Measurements from ENCODE around the gene F10. TPM values are rescaled to one million over a fixed set of nuclear protein-coding genes. Genes with fewer than 3 reads are reported as not detected.
A peak's percentile ranks its signal among the peaks of the same experiment; 100 is the strongest.

F10 gene
- total and polyA plus RNA-seq, 9 of the 15 experiments (the other 6 are each of a cell fraction or from before 2014, with no cell fraction given) = 0.04 to 0.09 (median 0.07) TPM; not detected in 5

DNA sequence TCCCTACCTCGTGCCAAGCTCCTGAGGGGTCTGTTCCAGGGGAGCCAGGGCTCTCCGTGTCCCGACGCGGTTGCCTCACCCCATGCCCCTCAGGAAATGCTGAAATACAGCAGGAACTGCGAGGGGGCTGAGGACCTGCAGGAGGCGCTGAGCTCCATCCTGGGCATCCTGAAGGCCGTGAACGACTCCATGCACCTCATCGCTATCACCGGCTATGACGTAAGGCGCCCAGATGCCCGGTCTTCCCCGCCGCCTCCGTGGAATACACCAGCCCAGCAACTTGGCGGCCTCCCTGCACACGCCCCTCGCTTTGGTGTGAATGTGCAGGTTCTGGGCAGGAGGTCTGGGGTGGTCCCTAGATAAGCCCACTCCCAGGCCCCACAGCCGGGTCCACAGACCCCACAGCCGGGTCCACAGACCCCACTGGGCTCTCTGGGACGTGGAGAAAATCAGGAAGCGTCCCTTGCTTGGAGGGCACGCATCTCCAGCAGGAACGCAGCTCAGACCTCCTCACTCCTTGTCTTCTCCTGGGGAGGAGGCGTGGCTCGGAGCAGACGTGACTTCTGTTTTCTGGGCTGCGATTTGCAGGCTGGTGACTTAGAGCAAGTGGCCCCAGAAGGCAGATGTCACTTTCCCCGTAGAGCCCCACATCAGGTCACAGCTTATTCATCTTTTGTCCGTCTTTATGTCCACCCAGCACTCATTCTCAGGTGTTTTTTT, 36.4 kb upstream of the F10 start:
- CTCF ChIA-PET (ENCODE audit: low intra/inter-chr PET ratio) = no interaction called here
- FAIRE-seq = no peak
- TF ChIP-seq E2F3 (CRISPR knock-in tag; IDR thresholded peaks at IDR 0.05) (no peak), FOXP1 (CRISPR knock-in tag; IDR thresholded peaks at IDR 0.05) (no peak), CTCF (IDR thresholded peaks at IDR 0.05 in 2 of 3, conservative IDR thresholded peaks at IDR 0.05 in 1 of 3; ENCODE audit: insufficient read depth in 2 of 3, low read depth in 1 of 3, low read length in 3 of 3) (peak; percentile 37 to 51 (median 44)), JUN (IDR thresholded peaks at IDR 0.05; ENCODE audit: borderline replicate concordance, low read depth, low read length) (no peak), JUN (CRISPR knock-in tag; IDR thresholded peaks at IDR 0.05; ENCODE audit: borderline replicate concordance) (no peak), ATF1 (CRISPR knock-in tag; IDR thresholded peaks at IDR 0.05) (no peak), ATF1 (tag; IDR thresholded peaks at IDR 0.05) (peak; percentile 38; the same call in 1 of the 2 replicates), CREB5 (CRISPR knock-in tag; IDR thresholded peaks at IDR 0.05) (no peak), ZFP30 (CRISPR knock-in tag; IDR thresholded peaks at IDR 0.05; ENCODE audit: borderline replicate concordance) (no peak), MYC (IDR thresholded peaks at IDR 0.05; ENCODE audit: low read depth, low read length) (no peak), MYC (CRISPR knock-in tag; IDR thresholded peaks at IDR 0.05; ENCODE audit: borderline replicate concordance, low read depth) (no peak), HEY1 (CRISPR knock-in tag; IDR thresholded peaks at IDR 0.05; ENCODE audit: borderline replicate concordance) (no peak), TFAP4 (CRISPR knock-in tag; IDR thresholded peaks at IDR 0.05; ENCODE audit: borderline replicate concordance) (no peak), NCOA2 (IDR thresholded peaks at IDR 0.05; ENCODE audit: partially characterized antibody in 2 of 2) (no peak)
- TF ChIP-seq, protein P1, sequence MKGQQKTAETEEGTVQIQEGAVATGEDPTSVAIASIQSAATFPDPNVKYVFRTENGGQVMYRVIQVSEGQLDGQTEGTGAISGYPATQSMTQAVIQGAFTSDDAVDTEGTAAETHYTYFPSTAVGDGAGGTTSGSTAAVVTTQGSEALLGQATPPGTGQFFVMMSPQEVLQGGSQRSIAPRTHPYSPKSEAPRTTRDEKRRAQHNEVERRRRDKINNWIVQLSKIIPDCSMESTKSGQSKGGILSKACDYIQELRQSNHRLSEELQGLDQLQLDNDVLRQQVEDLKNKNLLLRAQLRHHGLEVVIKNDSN (CRISPR knock-in tag; IDR thresholded peaks at IDR 0.05) = no peak

More for the DNA sequence above, 36.4 kb upstream of the F10 start:
- in situ Hi-C loops (cut with MboI) (no loop called here), intact Hi-C loops (cut with micrococcal nuclease) (no loop called here)
- peaks cover 0 to 14% of the 10 kb centered on the region in 2 experiments; a peak in 2 of 5 replicates for H3K4me1 ChIP-seq (replicated peaks in 1 of 2; ENCODE audit: control insufficient read depth in 2 of 2, insufficient read depth in 2 of 2, low read length in 2 of 2)
- H3K9me1 ChIP-seq (ENCODE audit: control insufficient read depth, insufficient read depth, low read length) = no peaks in the 10 kb centered on the region
- DNase-seq (ENCODE audit: extremely low read depth in 1 of 4, low spot score in 3 of 4) = peak; percentile 29 to 43 (median 31)
- H4K20me1 ChIP-seq (replicated peaks; ENCODE audit: control insufficient read depth, insufficient read depth, low read length) = peaks cover 15% of the 10 kb centered on the region
- peaks cover 25 to 70% of the 10 kb centered on the region in 2 experiments for H3K27me3 ChIP-seq (ENCODE audit: control insufficient read depth in 2 of 2, insufficient read depth in 2 of 2, low read length in 2 of 2)
- H3K27ac ChIP-seq (ENCODE audit: extremely low read depth, low read depth, low read length) = no peak overlapping the region
- H3K9ac ChIP-seq (ENCODE audit: insufficient read depth in 1 of 2, low read depth in 2 of 2, low read length in 2 of 2) = no peak overlapping the region
- H3K4me2 ChIP-seq (ENCODE audit: insufficient read depth, low read length) = no peak overlapping the region
- H2AFZ ChIP-seq (ENCODE audit: low read depth, low read length) = no peak overlapping the region
- POLR2A ChIA-PET = interaction anchor here (1.3 kb wide), 1 partner anchor 9 kb away, joined by 4 read pairs; no protein-coding TSS in a partner anchor
- peak; percentile 70 for ATAC-seq
- no TSS peak for BruUV-seq (replicated peaks)
- H3K36me3 ChIP-seq (ENCODE audit: control insufficient read depth, insufficient read depth, low read length) = no peaks in the 10 kb centered on the region
- WGBS (ENCODE audit: insufficient coverage, low coverage, missing lambda C conversion rate) = 2% methylated on average over 30 of the region's 32 CpGs
- no peaks in the 10 kb centered on the region for H3K9me3 ChIP-seq (replicated peaks; ENCODE audit: control insufficient read depth, insufficient read depth, low read depth, low read length)
- no peak overlapping the region for H3K4me3 ChIP-seq
- H3K79me2 ChIP-seq (ENCODE audit: control insufficient read depth, insufficient read depth, low read length) = no peaks in the 10 kb centered on the region

Measured in K562 (cell line).